Neural crest cell (in vitro differentiated cells): ENCODE measurements around the gene SURF1. TPM values are rescaled to one million over a fixed set of nuclear protein-coding genes. Genes with fewer than 3 reads are reported as not detected.

ENCODE experiments used
- DNase-seq: peaks from one replicate; pipeline ENCODE4 v3.0.0; 2021; ENCODE audit warnings: low read depth, mixed read lengths, low spot score
- H3K27ac Mint-ChIP-seq: one replicate; pipeline ENCODE4 v1.8.0; 2021; ENCODE audit warnings: mild to moderate bottlenecking, mixed read lengths; ENCODE audit not compliant: unreplicated experiment
- H3K27me3 Mint-ChIP-seq: 2 replicates; pipeline ENCODE4 v1.8.0; 2021; ENCODE audit warnings: low read depth, mild to moderate bottlenecking, mixed read lengths
- H3K36me3 Mint-ChIP-seq: 2 replicates; pipeline ENCODE4 v1.8.0; 2021; ENCODE audit warnings: low read depth, mild to moderate bottlenecking, mixed read lengths
- H3K4me1 Mint-ChIP-seq: 2 replicates; pipeline ENCODE4 v1.8.0; 2021; ENCODE audit warnings: mixed read lengths
- H3K4me3 Mint-ChIP-seq: one replicate; pipeline ENCODE4 v1.8.0; 2021; ENCODE audit warnings: mild to moderate bottlenecking, mixed read lengths
- H3K9me3 Mint-ChIP-seq: 2 replicates; pipeline ENCODE4 v1.8.0; 2021; ENCODE audit warnings: mixed read lengths
- total RNA-seq: library from RNA; stranded (reverse); gene quantifications from 2 replicates; pipeline ENCODE4 v1.2.1, GENCODE V29; 2021
- TF ChIP-seq, protein P1 (sequence below): fragments of 200-600 bp; sonication (generic); conservative IDR thresholded peaks from 2 replicates; pipeline ENCODE4 v1.5.0; 2021; ENCODE audit warnings: antibody characterized with exemption, mild to moderate bottlenecking

The SURF1 gene
- total RNA-seq, 1 donor from 2014 or later, result 32.1 TPM

DNA sequence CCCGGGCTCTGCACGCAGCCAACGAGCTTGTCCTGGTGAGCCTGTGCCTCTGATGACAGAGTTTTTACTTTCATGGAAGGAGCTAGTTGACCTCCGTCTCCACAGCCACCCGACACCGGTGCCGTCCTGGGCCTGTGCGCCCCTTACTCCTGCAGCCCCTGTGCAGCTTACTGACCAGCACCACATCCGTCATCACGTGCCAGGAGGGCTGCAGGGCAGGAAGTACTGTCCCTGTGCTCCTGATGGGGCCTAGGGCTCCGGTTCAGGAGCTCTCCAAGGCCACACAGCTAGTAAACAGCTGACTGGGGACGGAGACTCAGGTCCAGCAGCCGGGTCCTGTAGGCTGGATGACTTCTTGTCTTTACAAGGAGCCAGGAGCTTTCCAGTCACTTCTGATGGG lies 30.1 kb upstream of the SURF1 start:
- H3K36me3 Mint-ChIP-seq, result no peaks in the 10 kb centered on the region
- no peak for DNase-seq
- no peaks in the 10 kb centered on the region for H3K4me1 Mint-ChIP-seq
- H3K4me3 Mint-ChIP-seq, result no peak overlapping the region
- TF ChIP-seq, protein P1, sequence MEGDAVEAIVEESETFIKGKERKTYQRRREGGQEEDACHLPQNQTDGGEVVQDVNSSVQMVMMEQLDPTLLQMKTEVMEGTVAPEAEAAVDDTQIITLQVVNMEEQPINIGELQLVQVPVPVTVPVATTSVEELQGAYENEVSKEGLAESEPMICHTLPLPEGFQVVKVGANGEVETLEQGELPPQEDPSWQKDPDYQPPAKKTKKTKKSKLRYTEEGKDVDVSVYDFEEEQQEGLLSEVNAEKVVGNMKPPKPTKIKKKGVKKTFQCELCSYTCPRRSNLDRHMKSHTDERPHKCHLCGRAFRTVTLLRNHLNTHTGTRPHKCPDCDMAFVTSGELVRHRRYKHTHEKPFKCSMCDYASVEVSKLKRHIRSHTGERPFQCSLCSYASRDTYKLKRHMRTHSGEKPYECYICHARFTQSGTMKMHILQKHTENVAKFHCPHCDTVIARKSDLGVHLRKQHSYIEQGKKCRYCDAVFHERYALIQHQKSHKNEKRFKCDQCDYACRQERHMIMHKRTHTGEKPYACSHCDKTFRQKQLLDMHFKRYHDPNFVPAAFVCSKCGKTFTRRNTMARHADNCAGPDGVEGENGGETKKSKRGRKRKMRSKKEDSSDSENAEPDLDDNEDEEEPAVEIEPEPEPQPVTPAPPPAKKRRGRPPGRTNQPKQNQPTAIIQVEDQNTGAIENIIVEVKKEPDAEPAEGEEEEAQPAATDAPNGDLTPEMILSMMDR, result no peak
- no peaks in the 10 kb centered on the region for H3K27me3 Mint-ChIP-seq
- no peak overlapping the region for H3K27ac Mint-ChIP-seq
- no peaks in the 10 kb centered on the region for H3K9me3 Mint-ChIP-seq

DNA sequence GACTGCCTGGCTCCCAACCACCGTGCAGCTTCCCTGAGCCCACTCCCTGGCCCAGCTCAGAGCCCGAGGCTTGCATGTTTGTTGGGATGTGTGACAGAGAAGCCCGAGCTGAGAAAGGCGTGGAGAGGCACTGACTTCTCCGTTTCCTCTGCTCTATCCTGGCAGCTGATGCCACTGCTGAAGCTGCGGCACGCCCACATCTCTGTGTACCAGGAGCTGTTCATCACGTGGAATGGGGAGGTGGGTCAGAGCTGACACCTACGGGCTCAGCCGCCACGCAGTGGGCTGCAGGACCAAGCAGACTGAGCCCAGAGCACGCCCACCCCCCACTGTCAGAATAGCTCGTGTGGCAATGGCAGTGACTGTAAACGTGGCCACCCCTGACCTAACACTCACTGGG lies 29.2 kb upstream of the SURF1 start:
- Mint-ChIP-seq H3K9me3 (no peaks in the 10 kb centered on the region), H3K4me1 (no peaks in the 10 kb centered on the region), H3K36me3 (no peaks in the 10 kb centered on the region), H3K27ac (no peak overlapping the region), H3K4me3 (no peak overlapping the region), H3K27me3 (no peaks in the 10 kb centered on the region)
- TF ChIP-seq, protein P1, result no peak
- no peak for DNase-seq

DNA sequence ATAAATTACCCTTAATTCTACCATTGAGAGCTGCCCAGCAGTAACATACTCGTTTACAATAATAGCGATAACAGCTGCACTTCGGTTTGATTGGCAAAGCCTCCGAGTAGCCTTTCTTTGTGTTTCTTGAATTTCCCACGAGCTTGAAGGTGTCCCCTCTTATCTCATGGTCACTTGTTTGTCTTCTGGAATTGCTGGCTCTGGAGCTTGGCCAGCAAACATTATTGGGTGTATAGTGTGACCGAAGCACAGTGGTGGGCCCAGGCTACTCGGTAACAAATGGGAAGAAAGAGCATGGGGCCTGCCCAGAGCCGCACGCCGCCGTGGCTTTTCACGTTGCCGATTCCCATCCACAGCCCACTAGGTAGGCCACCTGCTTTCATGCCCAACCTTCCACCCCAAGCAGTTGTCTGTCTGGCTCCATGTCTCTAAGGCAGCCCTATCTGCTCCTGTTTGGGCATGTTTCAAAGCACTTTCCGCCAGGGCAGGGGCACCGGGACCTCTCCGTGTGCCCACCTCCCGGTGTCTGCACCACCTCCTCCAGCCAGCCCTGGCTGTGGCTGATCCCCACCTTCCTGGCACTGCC lies 28.5 kb upstream of the SURF1 start:
- Mint-ChIP-seq H3K4me1 (no peaks in the 10 kb centered on the region), H3K27me3 (no peaks in the 10 kb centered on the region), H3K9me3 (no peaks in the 10 kb centered on the region), H3K27ac (no peak overlapping the region), H3K36me3 (no peaks in the 10 kb centered on the region), H3K4me3 (no peak overlapping the region)
- TF ChIP-seq, protein P1, result no peak
- DNase-seq, result no peak

DNA sequence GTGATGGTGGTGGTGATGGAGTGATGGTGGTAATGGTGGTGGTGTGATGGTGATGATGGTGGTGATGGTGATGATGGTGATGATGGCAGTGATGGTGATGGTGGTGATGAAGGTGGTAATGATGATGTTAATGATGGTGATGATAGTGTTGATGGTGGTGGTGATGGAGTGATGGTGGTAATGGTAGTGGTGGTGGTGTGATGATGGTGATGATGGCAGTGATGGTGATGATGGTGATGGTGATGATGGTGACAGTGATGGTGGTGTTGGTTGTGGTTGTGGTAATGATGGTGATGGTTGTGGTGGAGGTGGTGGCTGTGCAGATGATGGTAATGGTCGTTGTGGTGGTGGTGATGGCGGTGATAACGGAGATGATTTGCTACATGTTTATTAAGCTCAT lies 27.2 kb upstream of the SURF1 start:
- Mint-ChIP-seq H3K4me3 (no peak overlapping the region), H3K36me3 (no peaks in the 10 kb centered on the region), H3K27ac (no peak overlapping the region), H3K4me1 (peaks cover 11% of the 10 kb centered on the region), H3K9me3 (no peaks in the 10 kb centered on the region), H3K27me3 (no peaks in the 10 kb centered on the region)
- no peak for DNase-seq
- TF ChIP-seq, protein P1, result no peak

DNA sequence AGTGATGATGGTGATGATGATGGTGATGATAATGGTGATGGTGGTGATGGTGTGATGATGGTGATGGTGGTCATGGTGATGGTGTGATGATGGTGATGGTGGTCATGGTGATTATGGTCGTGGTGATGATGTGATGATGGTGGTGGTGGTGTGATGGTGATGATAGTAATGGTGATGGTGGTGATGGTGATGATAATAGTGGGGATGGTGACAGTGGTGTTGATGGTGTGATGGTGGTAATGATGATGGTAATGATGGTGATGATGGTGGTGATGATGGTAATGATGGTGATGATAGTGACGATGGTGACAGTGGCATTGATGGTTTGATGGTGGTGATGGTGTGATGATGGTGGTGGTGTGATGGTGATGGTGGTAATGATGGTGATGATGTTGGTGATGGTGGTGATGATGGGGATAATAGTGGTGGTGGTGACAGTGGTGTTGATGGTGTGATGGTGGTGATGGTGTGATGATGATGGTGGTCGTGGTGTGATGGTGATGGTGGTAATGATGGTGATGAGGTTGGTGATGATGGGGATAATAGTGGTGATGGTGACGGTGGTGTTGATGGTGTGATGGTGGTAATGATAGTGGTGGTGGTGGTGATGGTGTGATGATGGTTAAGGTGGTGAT lies 26.3 kb upstream of the SURF1 start:
- Mint-ChIP-seq H3K4me3 (no peak overlapping the region), H3K4me1 (peaks cover 19% of the 10 kb centered on the region), H3K27me3 (no peaks in the 10 kb centered on the region)

More for the DNA sequence above, 26.3 kb upstream of the SURF1 start:
- no peaks in the 10 kb centered on the region for H3K36me3 Mint-ChIP-seq
- TF ChIP-seq, protein P1, result no peak
- no peak overlapping the region for H3K27ac Mint-ChIP-seq
- no peaks in the 10 kb centered on the region for H3K9me3 Mint-ChIP-seq
- DNase-seq, result no peak
